GM12801 (cell line): ENCODE results near the gene DNAJC9.

Experiments used
- CTCF ChIP-seq: IDR thresholded peaks from one replicate; pipeline ENCODE4 v1.5.1; 2011; ENCODE audit warnings: control low read depth; ENCODE audit not compliant: insufficient read length; ENCODE audit errors: extremely low read depth

Gene DNAJC9

GRCh38 chr10:73233883-73234282, 13.2 kb downstream of the DNAJC9 start:
- TF ChIP-seq CTCF, result no peak

- no peak for TF ChIP-seq CTCF
Observed at GRCh38 chr10:73232887-73233286, 14.2 kb downstream of the DNAJC9 start.

- TF ChIP-seq CTCF, result no peak
Observed at GRCh38 chr10:73229567-73229966, 17.5 kb downstream of the DNAJC9 start.

- TF ChIP-seq CTCF, result no peak
Observed at GRCh38 chr10:73228247-73228646, 18.8 kb downstream of the DNAJC9 start.

GRCh38 chr10:73226663-73227062, 20.4 kb downstream of the DNAJC9 start:
- TF ChIP-seq CTCF, result no peak

- no peak for TF ChIP-seq CTCF
Observed at GRCh38 chr10:73225518-73225917, 21.5 kb downstream of the DNAJC9 start.

GRCh38 chr10:73220989-73221388, 26.1 kb downstream of the DNAJC9 start:
- TF ChIP-seq CTCF, result no peak

- TF ChIP-seq CTCF, result no peak
Observed at GRCh38 chr10:73219384-73219783, 27.7 kb downstream of the DNAJC9 start.
